Mesenchymal stem cell (in vitro differentiated cells and primary cell): ENCODE measurements around the gene GRB7.

ENCODE experiments used
- DNase-seq: peaks from one replicate; pipeline ENCODE4 v3.0.0-alpha.2; 2013
- H2AFZ ChIP-seq: one replicate; pipeline ENCODE4 v1.6.1; 2013; ENCODE audit warnings: low read depth, mild to moderate bottlenecking, control low read depth, inconsistent platforms, low read length, moderate library complexity
- H2AK5ac ChIP-seq: 2 replicates; pipeline ENCODE4 v1.6.1; 2013; ENCODE audit warnings: low read length, moderate library complexity, mild to moderate bottlenecking, inconsistent platforms; ENCODE audit not compliant: severe bottlenecking
- H2BK120ac ChIP-seq: one replicate; pipeline ENCODE4 v1.6.1; 2013; ENCODE audit warnings: low read depth, mild to moderate bottlenecking, inconsistent platforms, low read length, moderate library complexity
- H2BK12ac ChIP-seq, 2 experiments: one replicate each; pipeline ENCODE4 v1.6.1; 2013; ENCODE audit warnings: inconsistent platforms in 2 of 2, low read length in 2 of 2, mild to moderate bottlenecking in 2 of 2, moderate library complexity in 2 of 2, control low read depth in 1 of 2
- H2BK15ac ChIP-seq: one replicate; pipeline ENCODE4 v1.6.1; 2013; ENCODE audit warnings: mild to moderate bottlenecking, low read depth, inconsistent platforms; ENCODE audit not compliant: poor library complexity, severe bottlenecking
- H2BK5ac ChIP-seq: 2 replicates; pipeline ENCODE4 v1.6.1; 2013; ENCODE audit warnings: low read depth, mild to moderate bottlenecking, low read length, control low read depth, inconsistent platforms; ENCODE audit not compliant: poor library complexity, severe bottlenecking
- H3K14ac ChIP-seq, 2 experiments: one replicate each; pipeline ENCODE4 v1.6.1; 2013; ENCODE audit warnings: inconsistent platforms in 2 of 2, low read length in 2 of 2, control low read depth in 1 of 2, mild to moderate bottlenecking in 1 of 2, moderate library complexity in 1 of 2
- H3K18ac ChIP-seq, 2 experiments: one replicate each; pipeline ENCODE4 v1.6.1; 2013; ENCODE audit warnings: inconsistent platforms in 2 of 2, low read length in 2 of 2, control low read depth in 1 of 2, low read depth in 1 of 2, mild to moderate bottlenecking in 1 of 2
- H3K23ac ChIP-seq, 2 experiments: one replicate each; pipeline ENCODE4 v1.6.1; 2013; ENCODE audit warnings: inconsistent platforms in 2 of 2, low read length in 2 of 2, mild to moderate bottlenecking in 2 of 2, moderate library complexity in 2 of 2, control low read depth in 1 of 2
- H3K27ac ChIP-seq: 2 replicates; pipeline ENCODE4 v1.5.1; 2013; ENCODE audit warnings: mild to moderate bottlenecking, moderate library complexity, low read length, control low read depth, inconsistent platforms; ENCODE audit not compliant: poor library complexity, severe bottlenecking
- H3K27me3 ChIP-seq, 2 experiments: 2 replicates each; pipeline versions ENCODE4 v1.6.1 to v1.7.0; 2013; ENCODE audit warnings: low read length in 2 of 2, mild to moderate bottlenecking in 2 of 2, moderate library complexity in 2 of 2, control low read depth in 1 of 2, inconsistent platforms in 1 of 2; ENCODE audit not compliant: control insufficient read depth in 1 of 2, insufficient read depth in 1 of 2
- H3K36me3 ChIP-seq, 2 experiments: 2 replicates each; pipeline versions ENCODE4 v1.6.1 to v1.7.0; 2013; ENCODE audit warnings: low read length in 2 of 2, control low read depth in 1 of 2, inconsistent platforms in 1 of 2, low read depth in 1 of 2, mild to moderate bottlenecking in 1 of 2; ENCODE audit not compliant: insufficient read depth in 2 of 2, control insufficient read depth in 1 of 2
- H3K4ac ChIP-seq, 2 experiments: one replicate each; pipeline ENCODE4 v1.6.1; 2013; ENCODE audit warnings: inconsistent platforms in 2 of 2, low read length in 2 of 2, mild to moderate bottlenecking in 2 of 2, moderate library complexity in 2 of 2, control low read depth in 1 of 2, low read depth in 1 of 2
- H3K4me1 ChIP-seq: 2 replicates; pipeline ENCODE4 v1.6.1; 2013; ENCODE audit warnings: low read depth, low read length, control low read depth; ENCODE audit not compliant: control insufficient read depth, insufficient read depth
- H3K4me2 ChIP-seq: 2 replicates; pipeline ENCODE4 v1.6.1; 2013; ENCODE audit warnings: low read length, mild to moderate bottlenecking, inconsistent platforms; ENCODE audit not compliant: poor library complexity, severe bottlenecking
- H3K4me3 ChIP-seq, 2 experiments: 2 replicates each; pipeline versions ENCODE4 v1.5.1 to v1.7.0; 2013; ENCODE audit warnings: low read length in 2 of 2, mild to moderate bottlenecking in 2 of 2, control low read depth in 1 of 2, low read depth in 1 of 2; ENCODE audit not compliant: insufficient read depth in 1 of 2
- H3K79me1 ChIP-seq: replicated peaks from 2 replicates; pipeline ENCODE4 v1.6.1; 2013; ENCODE audit warnings: mild to moderate bottlenecking, control low read depth, low read length, inconsistent platforms; ENCODE audit not compliant: poor library complexity, severe bottlenecking
- H3K9ac ChIP-seq: 2 replicates; pipeline ENCODE4 v1.7.0; 2013; ENCODE audit warnings: mild to moderate bottlenecking, low read length, moderate library complexity
- H3K9me3 ChIP-seq: 2 replicates; pipeline ENCODE4 v1.7.0; 2013; ENCODE audit warnings: mild to moderate bottlenecking, low read length; ENCODE audit not compliant: control insufficient read depth
- H4K8ac ChIP-seq: one replicate; pipeline ENCODE4 v1.6.1; 2013; ENCODE audit warnings: inconsistent platforms, mild to moderate bottlenecking, low read length, moderate library complexity
- H4K91ac ChIP-seq: one replicate; pipeline ENCODE4 v1.6.1; 2013; ENCODE audit warnings: mild to moderate bottlenecking, low read length, inconsistent platforms
- WGBS: methylation state at CpG from one replicate; pipeline ENCODE4 v1.1.7; 2013; ENCODE audit warnings: mixed read lengths; 5-methylcytosine and 5-hydroxymethylcytosine counted together

GRB7 gene

GRCh38 chr17:39769974-39770587 lies 32.3 kb downstream of the GRB7 start:
- no peaks in the 10 kb centered on the region for H3K4me1 ChIP-seq
- no peak for DNase-seq
- 72% methylated on average over 7 of the region's 8 CpGs for whole genome bisulfite sequencing
- H3K14ac ChIP-seq = no peak overlapping the region
- no peak overlapping the region for H2BK12ac ChIP-seq
- no peak overlapping the region for H3K9ac ChIP-seq
- no peak overlapping the region for H3K4me3 ChIP-seq
- no peak overlapping the region for H4K91ac ChIP-seq
- H2BK5ac ChIP-seq = no peak overlapping the region
- no peak overlapping the region for H2BK120ac ChIP-seq
- H2AK5ac ChIP-seq = no peak overlapping the region
- no peak overlapping the region for H4K8ac ChIP-seq
- no peak overlapping the region for H2BK15ac ChIP-seq
- no peaks in the 10 kb centered on the region for H3K36me3 ChIP-seq
- H2AFZ ChIP-seq = no peak overlapping the region
- no peaks in the 10 kb centered on the region for H3K9me3 ChIP-seq
- H3K4ac ChIP-seq = no peak overlapping the region
- no peaks in the 10 kb centered on the region for H3K79me1 ChIP-seq
- H3K23ac ChIP-seq = no peak overlapping the region
- no peak overlapping the region for H3K27ac ChIP-seq
- H3K18ac ChIP-seq = no peak overlapping the region
- H3K27me3 ChIP-seq = peaks cover 47 to 87% of the 10 kb centered on the region in 2 experiments
- H3K4me2 ChIP-seq = no peak overlapping the region

- Histone ChIP-seq H2BK120ac (no peak overlapping the region), H2BK15ac (no peak overlapping the region), H3K4ac (no peak overlapping the region), H3K4me3 (no peak overlapping the region), H3K27ac (no peak overlapping the region), H3K9ac (no peak overlapping the region), H3K36me3 (no peaks in the 10 kb centered on the region), H3K27me3 (peaks cover 33 to 85% of the 10 kb centered on the region in 2 experiments), H2BK5ac (no peak overlapping the region), H3K18ac (no peak overlapping the region), H4K91ac (no peak overlapping the region), H3K79me1 (no peaks in the 10 kb centered on the region), H2AFZ (no peak overlapping the region), H3K14ac (no peak overlapping the region), H3K4me2 (no peak overlapping the region), H3K4me1 (no peaks in the 10 kb centered on the region), H3K9me3 (no peaks in the 10 kb centered on the region), H3K23ac (no peak overlapping the region), H2AK5ac (no peak overlapping the region), H4K8ac (no peak overlapping the region), H2BK12ac (no peak overlapping the region)
- DNase-seq = no peak
Observed at GRCh38 chr17:39772415-39772814, 34.7 kb downstream of the GRB7 start.

GRCh38 chr17:39772987-39773934 lies 35.5 kb downstream of the GRB7 start:
- Histone ChIP-seq H3K4me3 (no peak overlapping the region), H2BK15ac (no peak overlapping the region), H4K8ac (no peak overlapping the region), H3K14ac (no peak overlapping the region), H2AFZ (no peak overlapping the region), H2BK12ac (no peak overlapping the region), H2BK5ac (no peak overlapping the region), H2AK5ac (no peak overlapping the region), H3K4me2 (no peak overlapping the region), H3K4ac (no peak overlapping the region), H4K91ac (no peak overlapping the region), H2BK120ac (no peak overlapping the region), H3K23ac (no peak overlapping the region), H3K9me3 (no peaks in the 10 kb centered on the region), H3K79me1 (no peaks in the 10 kb centered on the region), H3K9ac (no peak overlapping the region), H3K27me3 (peaks cover 37 to 88% of the 10 kb centered on the region in 2 experiments), H3K18ac (no peak overlapping the region), H3K4me1 (no peaks in the 10 kb centered on the region), H3K27ac (no peak overlapping the region), H3K36me3 (no peaks in the 10 kb centered on the region)
- WGBS = 79% methylated on average over 6 of the region's 7 CpGs
- no peak for DNase-seq

GRCh38 chr17:39774047-39774446 lies 36.3 kb downstream of the GRB7 start:
- H3K27me3 ChIP-seq = peaks cover 35 to 85% of the 10 kb centered on the region in 2 experiments
- no peak overlapping the region for H3K4me3 ChIP-seq
- no peak overlapping the region for H3K27ac ChIP-seq
- no peak overlapping the region for H3K23ac ChIP-seq
- no peak for DNase-seq
- no peak overlapping the region for H2BK120ac ChIP-seq
- no peak overlapping the region for H3K4ac ChIP-seq
- WGBS = 20% methylated on average over 2 of the region's 4 CpGs
- H2BK12ac ChIP-seq = no peak overlapping the region
- H2BK15ac ChIP-seq = no peak overlapping the region
- H3K4me2 ChIP-seq = no peak overlapping the region
- H2BK5ac ChIP-seq = no peak overlapping the region
- no peak overlapping the region for H2AK5ac ChIP-seq
- no peak overlapping the region for H4K8ac ChIP-seq
- no peak overlapping the region for H3K9ac ChIP-seq
- H2AFZ ChIP-seq = no peak overlapping the region
- H3K4me1 ChIP-seq = no peaks in the 10 kb centered on the region
- H3K79me1 ChIP-seq = no peaks in the 10 kb centered on the region
- no peak overlapping the region for H4K91ac ChIP-seq
- no peak overlapping the region for H3K18ac ChIP-seq
- H3K9me3 ChIP-seq = no peaks in the 10 kb centered on the region
- no peaks in the 10 kb centered on the region for H3K36me3 ChIP-seq
- H3K14ac ChIP-seq = no peak overlapping the region
